HepG2 (cell line): ENCODE data around the gene NRL. TPM values are rescaled to one million over a fixed set of nuclear protein-coding genes. Genes with fewer than 3 reads are reported as not detected.

Experiments used
- ARNT ChIP-seq: fragments of 450-650 bp; IDR thresholded peaks from 2 replicates; pipeline ENCODE4 v1.6.1; 2017
- CHD2 ChIP-seq: IDR thresholded peaks from 2 replicates; pipeline ENCODE4 v1.6.1; 2011; ENCODE audit warnings: low read depth, low read length, improper control_type of control experiment
- FOXA1 ChIP-seq, 2 experiments: fragments of 450-650 bp in 1 of 2; sonication (generic) in 1 of 2; formaldehyde crosslinking in 1 of 2; IDR thresholded peaks; 2 replicates each; pipeline versions ENCODE4 v1.4.0 to v1.6.1; 2016 to 2020; ENCODE audit warnings: missing genetic modification reagents in 1 of 2
- KDM1A ChIP-seq: IDR thresholded peaks from 2 replicates; pipeline ENCODE4 v1.6.1; 2016; ENCODE audit warnings: missing compliant biosample characterization
- MLLT10 ChIP-seq: sonication (generic); formaldehyde crosslinking; IDR thresholded peaks from 2 replicates; pipeline ENCODE4 v1.4.0; 2020; ENCODE audit warnings: missing genetic modification reagents
- MYNN ChIP-seq: sonication (generic); formaldehyde crosslinking; IDR thresholded peaks from 2 replicates; pipeline ENCODE4 v1.4.0; 2020; ENCODE audit warnings: mild to moderate bottlenecking, low read depth, missing genetic modification reagents
- NR2F2 ChIP-seq: IDR thresholded peaks from 2 replicates; pipeline ENCODE4 v1.6.1; 2012; ENCODE audit warnings: low read depth, inconsistent platforms, borderline replicate concordance
- PAWR ChIP-seq: sonication (generic); formaldehyde crosslinking; IDR thresholded peaks from 2 replicates; pipeline ENCODE4 v1.4.0; 2020; ENCODE audit warnings: missing genetic modification reagents, mild to moderate bottlenecking, borderline replicate concordance
- PHF20 ChIP-seq: sonication (generic); formaldehyde crosslinking; IDR thresholded peaks from 2 replicates; pipeline ENCODE4 v1.5.0; 2020; ENCODE audit warnings: mild to moderate bottlenecking, missing genetic modification reagents
- PRPF4 ChIP-seq: fragments of 200-400 bp; formaldehyde crosslinking; IDR thresholded peaks from 2 replicates; pipeline ENCODE4 v1.6.1; 2016; ENCODE audit warnings: low read length, low read depth; ENCODE audit not compliant: poor library complexity, severe bottlenecking
- RNF2 ChIP-seq: fragments of 450-650 bp; conservative IDR thresholded peaks from 2 replicates; pipeline ENCODE4 v1.6.1; 2016; ENCODE audit warnings: low read depth
- SP140L ChIP-seq: sonication (generic); formaldehyde crosslinking; IDR thresholded peaks from 2 replicates; pipeline ENCODE4 v1.4.0; 2020; ENCODE audit warnings: missing genetic modification reagents, borderline replicate concordance
- ZBTB7B ChIP-seq: sonication (generic); formaldehyde crosslinking; IDR thresholded peaks from 2 replicates; pipeline ENCODE4 v1.4.0; 2020; ENCODE audit warnings: missing genetic modification reagents
- ZNF235 ChIP-seq: sonication (generic); formaldehyde crosslinking; IDR thresholded peaks from 2 replicates; pipeline ENCODE4 v1.8.1; 2023; ENCODE audit warnings: mild to moderate bottlenecking, missing genetic modification reagents, borderline replicate concordance
- ZNF253 ChIP-seq: sonication (generic); formaldehyde crosslinking; IDR thresholded peaks from 2 replicates; pipeline ENCODE4 v1.8.0; 2022; ENCODE audit warnings: mild to moderate bottlenecking, missing genetic modification reagents, borderline replicate concordance
- ZNF629 ChIP-seq: sonication (generic); formaldehyde crosslinking; conservative IDR thresholded peaks from 2 replicates; pipeline ENCODE4 v1.5.0; 2020; ENCODE audit warnings: missing genetic modification reagents
- polyA plus RNA-seq, 8 experiments: library from polyadenylated mRNA; depleted of rRNA in 3 of 8; stranded (reverse) in 7 of 8; unstranded in 1 of 8; fragments of >200 nt; fragmentation: Illumina TruSeq in 4 of 8; extraction: Trizol in 4 of 8; gene quantifications; 2 replicates each; pipeline versions ENCODE4 v1.2.1 to v1.2.3, GENCODE V29; 2011 to 2016; ENCODE audit warnings: low read depth in 4 of 8, missing spikeins in 1 of 8, mixed read lengths in 1 of 8; ENCODE audit not compliant: insufficient read depth in 1 of 8
- total RNA-seq, 5 experiments: library from RNA; depleted of rRNA; stranded (reverse); fragments of >200 nt; fragmentation: Illumina TruSeq; extraction: Trizol; gene quantifications; 2 replicates each; pipeline ENCODE4 v1.2.3, GENCODE V29; 2016; ENCODE audit warnings: low read depth in 1 of 5
- TF ChIP-seq, protein P1 (sequence below): sonication (generic); formaldehyde crosslinking; IDR thresholded peaks from 2 replicates; pipeline ENCODE4 v1.4.0; 2020; ENCODE audit warnings: missing genetic modification reagents
- TF ChIP-seq, protein P2 (sequence below): sonication (generic); formaldehyde crosslinking; IDR thresholded peaks from 2 replicates; pipeline ENCODE4 v1.8.1; 2023; ENCODE audit warnings: mild to moderate bottlenecking, moderate library complexity, missing genetic modification reagents
- TF ChIP-seq, protein P3 (sequence below): sonication (generic); formaldehyde crosslinking; IDR thresholded peaks from 2 replicates; pipeline ENCODE4 v1.4.0; 2020; ENCODE audit warnings: mild to moderate bottlenecking, missing genetic modification reagents

NRL gene
- total and polyA plus RNA-seq, 2 of the 13 experiments (the other 11 are each of a cell fraction or from before 2014, with no cell fraction given) = 2.5 to 4.7 TPM

DNA sequence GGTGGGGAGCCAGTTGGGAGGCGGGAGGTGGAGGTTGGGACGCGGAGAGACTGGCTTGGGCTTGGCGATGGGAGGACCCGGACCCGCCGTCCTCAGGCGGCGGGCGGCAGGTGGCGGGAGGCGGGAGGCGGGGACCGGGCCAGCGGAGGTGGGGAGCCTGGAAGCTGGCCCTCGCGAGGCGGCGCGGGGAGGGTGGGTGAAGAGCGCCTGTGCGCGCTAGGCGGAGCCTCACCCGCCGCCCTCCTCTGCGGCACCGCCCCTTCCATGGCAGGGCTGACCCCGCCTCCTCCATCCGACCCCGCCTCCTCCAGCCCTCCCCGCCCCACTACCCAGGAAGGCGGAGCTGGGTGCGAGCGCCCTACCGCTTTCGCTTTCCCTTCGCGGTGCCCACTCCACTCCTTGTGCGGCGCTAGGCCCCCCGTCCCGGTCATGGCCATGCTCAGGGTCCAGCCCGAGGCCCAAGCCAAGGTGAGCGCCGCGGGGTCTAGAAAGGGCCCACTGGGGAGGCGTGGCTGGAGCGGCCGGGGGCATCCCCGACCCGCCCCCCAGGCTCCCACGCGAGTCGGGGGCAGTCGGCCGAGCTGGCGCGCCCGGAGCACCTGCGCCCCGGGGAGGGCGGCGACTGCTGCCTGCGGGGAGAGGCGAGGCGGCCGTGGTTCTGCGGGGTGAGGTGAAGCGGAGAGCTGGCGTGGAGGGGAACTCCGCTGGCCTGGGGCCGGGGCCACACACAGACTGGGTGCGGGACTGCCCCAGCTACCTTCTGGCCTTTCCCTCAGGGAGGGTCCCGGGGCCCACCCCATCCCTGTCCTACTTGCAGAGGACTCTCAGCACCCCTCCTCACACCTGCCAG lies 21.3 kb upstream of the NRL start, which contains the start of gene PSME1 (continued):
- TF ChIP-seq CHD2 (peak; percentile 89), RNF2 (peak; percentile 55; the same call in 1 of the 2 replicates), MYNN (CRISPR knock-in tag) (no peak; the same call in none of the 2 replicates), ZNF235 (CRISPR knock-in tag) (peak; percentile 96; the same call in 1 of the 2 replicates), KDM1A (CRISPR knock-in tag) (no peak; the same call in 1 of the 2 replicates), PHF20 (CRISPR knock-in tag) (no peak), SP140L (no peak), NR2F2 (no peak), ARNT (no peak), ZBTB7B (CRISPR knock-in tag) (peak; percentile 84), FOXA1 (IDR thresholded peaks at IDR 0.05) (no peak), FOXA1 (CRISPR knock-in tag; IDR thresholded peaks at IDR 0.05) (0 out of 2 replicates have a peak, but pooled peaks have one; percentile 13), PRPF4 (no peak), ZNF253 (CRISPR knock-in tag) (0 out of 2 replicates have a peak, but pooled peaks have one; percentile 49), PAWR (CRISPR knock-in tag) (no peak), ZNF629 (CRISPR knock-in tag) (0 out of 2 replicates have a peak, but pooled peaks have one; percentile 7), MLLT10 (CRISPR knock-in tag) (no peak)
- TF ChIP-seq, protein P1, sequence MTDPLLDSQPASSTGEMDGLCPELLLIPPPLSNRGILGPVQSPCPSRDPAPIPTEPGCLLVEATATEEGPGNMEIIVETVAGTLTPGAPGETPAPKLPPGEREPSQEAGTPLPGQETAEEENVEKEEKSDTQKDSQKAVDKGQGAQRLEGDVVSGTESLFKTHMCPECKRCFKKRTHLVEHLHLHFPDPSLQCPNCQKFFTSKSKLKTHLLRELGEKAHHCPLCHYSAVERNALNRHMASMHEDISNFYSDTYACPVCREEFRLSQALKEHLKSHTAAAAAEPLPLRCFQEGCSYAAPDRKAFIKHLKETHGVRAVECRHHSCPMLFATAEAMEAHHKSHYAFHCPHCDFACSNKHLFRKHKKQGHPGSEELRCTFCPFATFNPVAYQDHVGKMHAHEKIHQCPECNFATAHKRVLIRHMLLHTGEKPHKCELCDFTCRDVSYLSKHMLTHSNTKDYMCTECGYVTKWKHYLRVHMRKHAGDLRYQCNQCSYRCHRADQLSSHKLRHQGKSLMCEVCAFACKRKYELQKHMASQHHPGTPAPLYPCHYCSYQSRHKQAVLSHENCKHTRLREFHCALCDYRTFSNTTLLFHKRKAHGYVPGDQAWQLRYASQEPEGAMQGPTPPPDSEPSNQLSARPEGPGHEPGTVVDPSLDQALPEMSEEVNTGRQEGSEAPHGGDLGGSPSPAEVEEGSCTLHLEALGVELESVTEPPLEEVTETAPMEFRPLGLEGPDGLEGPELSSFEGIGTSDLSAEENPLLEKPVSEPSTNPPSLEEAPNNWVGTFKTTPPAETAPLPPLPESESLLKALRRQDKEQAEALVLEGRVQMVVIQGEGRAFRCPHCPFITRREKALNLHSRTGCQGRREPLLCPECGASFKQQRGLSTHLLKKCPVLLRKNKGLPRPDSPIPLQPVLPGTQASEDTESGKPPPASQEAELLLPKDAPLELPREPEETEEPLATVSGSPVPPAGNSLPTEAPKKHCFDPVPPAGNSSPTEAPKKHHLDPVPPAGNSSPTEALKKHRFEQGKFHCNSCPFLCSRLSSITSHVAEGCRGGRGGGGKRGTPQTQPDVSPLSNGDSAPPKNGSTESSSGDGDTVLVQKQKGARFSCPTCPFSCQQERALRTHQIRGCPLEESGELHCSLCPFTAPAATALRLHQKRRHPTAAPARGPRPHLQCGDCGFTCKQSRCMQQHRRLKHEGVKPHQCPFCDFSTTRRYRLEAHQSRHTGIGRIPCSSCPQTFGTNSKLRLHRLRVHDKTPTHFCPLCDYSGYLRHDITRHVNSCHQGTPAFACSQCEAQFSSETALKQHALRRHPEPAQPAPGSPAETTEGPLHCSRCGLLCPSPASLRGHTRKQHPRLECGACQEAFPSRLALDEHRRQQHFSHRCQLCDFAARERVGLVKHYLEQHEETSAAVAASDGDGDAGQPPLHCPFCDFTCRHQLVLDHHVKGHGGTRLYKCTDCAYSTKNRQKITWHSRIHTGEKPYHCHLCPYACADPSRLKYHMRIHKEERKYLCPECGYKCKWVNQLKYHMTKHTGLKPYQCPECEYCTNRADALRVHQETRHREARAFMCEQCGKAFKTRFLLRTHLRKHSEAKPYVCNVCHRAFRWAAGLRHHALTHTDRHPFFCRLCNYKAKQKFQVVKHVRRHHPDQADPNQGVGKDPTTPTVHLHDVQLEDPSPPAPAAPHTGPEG (CRISPR knock-in tag) = peak; percentile 92
- TF ChIP-seq, protein P2, sequence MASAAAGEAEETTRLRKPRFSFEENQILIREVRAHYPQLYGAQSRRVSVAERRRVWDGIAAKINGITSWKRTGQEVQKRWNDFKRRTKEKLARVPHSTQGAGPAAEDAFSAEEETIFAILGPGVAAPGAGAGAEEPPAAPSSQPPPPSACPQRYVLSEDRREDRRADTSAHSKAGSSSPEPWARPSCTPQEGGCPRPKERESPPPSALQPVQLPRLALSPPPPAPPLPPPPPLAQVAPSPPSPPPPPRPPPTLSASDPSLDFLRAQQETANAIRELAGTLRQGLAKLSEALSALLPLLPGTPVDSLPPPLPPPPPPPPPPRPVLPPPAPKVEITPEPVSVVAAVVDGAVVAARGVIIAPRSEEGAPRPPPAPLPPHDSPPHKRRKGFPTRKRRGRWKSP (CRISPR knock-in tag) = no peak
- TF ChIP-seq, protein P3, sequence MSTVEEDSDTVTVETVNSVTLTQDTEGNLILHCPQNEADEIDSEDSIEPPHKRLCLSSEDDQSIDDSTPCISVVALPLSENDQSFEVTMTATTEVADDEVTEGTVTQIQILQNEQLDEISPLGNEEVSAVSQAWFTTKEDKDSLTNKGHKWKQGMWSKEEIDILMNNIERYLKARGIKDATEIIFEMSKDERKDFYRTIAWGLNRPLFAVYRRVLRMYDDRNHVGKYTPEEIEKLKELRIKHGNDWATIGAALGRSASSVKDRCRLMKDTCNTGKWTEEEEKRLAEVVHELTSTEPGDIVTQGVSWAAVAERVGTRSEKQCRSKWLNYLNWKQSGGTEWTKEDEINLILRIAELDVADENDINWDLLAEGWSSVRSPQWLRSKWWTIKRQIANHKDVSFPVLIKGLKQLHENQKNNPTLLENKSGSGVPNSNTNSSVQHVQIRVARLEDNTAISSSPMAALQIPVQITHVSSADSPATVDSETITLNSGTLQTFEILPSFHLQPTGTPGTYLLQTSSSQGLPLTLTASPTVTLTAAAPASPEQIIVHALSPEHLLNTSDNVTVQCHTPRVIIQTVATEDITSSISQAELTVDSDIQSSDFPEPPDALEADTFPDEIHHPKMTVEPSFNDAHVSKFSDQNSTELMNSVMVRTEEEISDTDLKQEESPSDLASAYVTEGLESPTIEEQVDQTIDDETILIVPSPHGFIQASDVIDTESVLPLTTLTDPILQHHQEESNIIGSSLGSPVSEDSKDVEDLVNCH = peak; percentile 72; the same call in 1 of the 2 replicates
